Liver (tissue), 3 donors: ENCODE results near the gene CRYZL1.

Experiments used
- CTCF ChIP-seq: fragments of 150-350 bp; IDR thresholded peaks from 2 replicates; pipeline ENCODE4 v1.5.1; 2017; ENCODE audit warnings: improper control_type of control experiment, low read depth, low read length; ENCODE audit not compliant: missing input control
- EGR1 ChIP-seq, 2 donors: IDR thresholded peaks; 2 replicates each; pipeline ENCODE4 v1.6.1; 2016 to 2018; ENCODE audit warnings: antibody characterized with exemption in 2 of 2, low read depth in 2 of 2
- FOXA1 ChIP-seq: IDR thresholded peaks from 2 replicates; pipeline ENCODE4 v1.6.1; 2016; ENCODE audit warnings: antibody characterized with exemption
- FOXA2 ChIP-seq: IDR thresholded peaks from 2 replicates; pipeline ENCODE4 v1.6.1; 2016; ENCODE audit warnings: antibody characterized with exemption
- JUND ChIP-seq, 2 donors: IDR thresholded peaks; 2 replicates each; pipeline ENCODE4 v1.6.1; 2016; ENCODE audit warnings: antibody characterized with exemption in 2 of 2
- NR2F2 ChIP-seq: IDR thresholded peaks from 2 replicates; pipeline ENCODE4 v1.6.1; 2016; ENCODE audit warnings: antibody characterized with exemption
- RAD21 ChIP-seq, 2 donors: IDR thresholded peaks; 2 replicates each; pipeline ENCODE4 v1.6.1; 2016; ENCODE audit warnings: antibody characterized with exemption in 2 of 2, mild to moderate bottlenecking in 2 of 2
- REST ChIP-seq: IDR thresholded peaks from 2 replicates; pipeline ENCODE4 v1.6.1; 2016; ENCODE audit warnings: antibody characterized with exemption, mild to moderate bottlenecking
- RXRA ChIP-seq, 2 donors: IDR thresholded peaks; 2 replicates each; pipeline ENCODE4 v1.6.1; 2017 to 2018; ENCODE audit warnings: antibody characterized with exemption in 2 of 2, mild to moderate bottlenecking in 1 of 2
- TAF1 ChIP-seq: conservative IDR thresholded peaks from 2 replicates; pipeline ENCODE4 v1.6.1; 2016; ENCODE audit warnings: antibody characterized with exemption, mild to moderate bottlenecking
- YY1 ChIP-seq: IDR thresholded peaks from 2 replicates; pipeline ENCODE4 v1.6.1; 2016; ENCODE audit warnings: antibody characterized with exemption, mild to moderate bottlenecking
- TF ChIP-seq, protein P1 (sequence below): IDR thresholded peaks from 2 replicates; pipeline ENCODE4 v1.6.1; 2016; ENCODE audit warnings: antibody characterized with exemption
- TF ChIP-seq, protein P2 (sequence below): IDR thresholded peaks from 2 replicates; pipeline ENCODE4 v1.6.1; 2016; ENCODE audit warnings: antibody characterized with exemption
- donor health status: healthy.
- donor health status: healthy.

GRCh38 chr21:33551664-33552063 is 89.9 kb downstream of the CRYZL1 start:
- TF ChIP-seq CTCF, result no peak
- no peak for TF ChIP-seq REST
- no peak for TF ChIP-seq RAD21 (IDR thresholded peaks at IDR 0.05)
- no peak for TF ChIP-seq FOXA2
- no peak for TF ChIP-seq RXRA (IDR thresholded peaks at IDR 0.05)
- no peak for TF ChIP-seq EGR1 (IDR thresholded peaks at IDR 0.05; ENCODE audit: low read depth in 2 of 2)
- no peak for TF ChIP-seq TAF1
- TF ChIP-seq, protein P1, sequence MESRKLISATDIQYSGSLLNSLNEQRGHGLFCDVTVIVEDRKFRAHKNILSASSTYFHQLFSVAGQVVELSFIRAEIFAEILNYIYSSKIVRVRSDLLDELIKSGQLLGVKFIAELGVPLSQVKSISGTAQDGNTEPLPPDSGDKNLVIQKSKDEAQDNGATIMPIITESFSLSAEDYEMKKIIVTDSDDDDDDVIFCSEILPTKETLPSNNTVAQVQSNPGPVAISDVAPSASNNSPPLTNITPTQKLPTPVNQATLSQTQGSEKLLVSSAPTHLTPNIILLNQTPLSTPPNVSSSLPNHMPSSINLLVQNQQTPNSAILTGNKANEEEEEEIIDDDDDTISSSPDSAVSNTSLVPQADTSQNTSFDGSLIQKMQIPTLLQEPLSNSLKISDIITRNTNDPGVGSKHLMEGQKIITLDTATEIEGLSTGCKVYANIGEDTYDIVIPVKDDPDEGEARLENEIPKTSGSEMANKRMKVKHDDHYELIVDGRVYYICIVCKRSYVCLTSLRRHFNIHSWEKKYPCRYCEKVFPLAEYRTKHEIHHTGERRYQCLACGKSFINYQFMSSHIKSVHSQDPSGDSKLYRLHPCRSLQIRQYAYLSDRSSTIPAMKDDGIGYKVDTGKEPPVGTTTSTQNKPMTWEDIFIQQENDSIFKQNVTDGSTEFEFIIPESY, result no peak
- TF ChIP-seq YY1, result no peak
- no peak for TF ChIP-seq JUND (IDR thresholded peaks at IDR 0.05)
- no peak for TF ChIP-seq FOXA1
- TF ChIP-seq, protein P2, sequence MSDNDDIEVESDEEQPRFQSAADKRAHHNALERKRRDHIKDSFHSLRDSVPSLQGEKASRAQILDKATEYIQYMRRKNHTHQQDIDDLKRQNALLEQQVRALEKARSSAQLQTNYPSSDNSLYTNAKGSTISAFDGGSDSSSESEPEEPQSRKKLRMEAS, result no peak
- TF ChIP-seq NR2F2, result no peak
